HG03442 (cell line): ENCODE measurements around the gene EFCAB8.

Experiments
- ATAC-seq: cut with Tn5 transposase; IDR thresholded peaks from one replicate; pipeline ENCODE4 v1.9.1; 2021; ENCODE audit warnings: mild to moderate bottlenecking, moderate library complexity; ENCODE audit not compliant: unreplicated experiment

Gene EFCAB8

DNA sequence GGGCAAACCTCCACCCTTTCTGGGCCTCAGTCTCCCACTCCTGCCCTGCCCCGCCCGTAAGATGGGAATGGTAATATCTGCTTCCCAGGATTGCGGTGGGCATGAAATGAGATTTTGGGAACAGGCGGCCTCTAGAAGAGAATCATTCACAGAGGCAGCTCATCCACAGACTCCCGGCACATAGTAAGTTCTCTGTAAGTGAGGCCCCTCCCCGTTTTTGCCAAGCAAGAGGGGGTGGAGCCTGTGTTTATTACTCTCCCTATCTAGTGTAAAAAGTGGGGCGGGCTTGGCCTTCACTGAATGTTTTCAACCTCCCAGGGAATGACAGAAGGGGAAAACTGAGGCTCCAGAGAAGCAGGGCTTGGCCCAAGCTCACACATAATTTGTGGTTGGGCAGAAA, 125.5 kb downstream of the EFCAB8 start:
- no peak for ATAC-seq

GRCh38 chr20:32984631-32985354, 126.1 kb downstream of the EFCAB8 start:
- no peak for ATAC-seq

DNA sequence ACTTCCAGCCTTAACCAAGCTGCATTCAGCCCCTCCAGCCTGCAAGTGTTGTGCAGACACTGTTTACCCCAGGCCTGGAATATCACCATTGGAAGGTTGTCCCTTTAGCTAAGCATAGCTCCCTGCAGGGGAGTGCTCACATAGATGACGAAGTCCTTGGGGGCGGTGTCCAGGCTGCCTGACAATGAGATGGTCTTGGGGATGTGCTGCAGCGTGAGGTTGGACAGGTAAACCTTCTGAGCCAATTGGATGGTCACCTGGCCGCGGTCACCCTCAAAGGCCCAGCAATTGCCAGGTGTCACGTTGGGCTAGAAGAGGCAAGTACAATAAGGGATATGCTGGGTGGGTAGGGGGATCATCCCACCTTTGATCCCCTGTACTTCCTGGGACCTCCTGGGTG, 126.9 kb downstream of the EFCAB8 start:
- ATAC-seq, result no peak

DNA sequence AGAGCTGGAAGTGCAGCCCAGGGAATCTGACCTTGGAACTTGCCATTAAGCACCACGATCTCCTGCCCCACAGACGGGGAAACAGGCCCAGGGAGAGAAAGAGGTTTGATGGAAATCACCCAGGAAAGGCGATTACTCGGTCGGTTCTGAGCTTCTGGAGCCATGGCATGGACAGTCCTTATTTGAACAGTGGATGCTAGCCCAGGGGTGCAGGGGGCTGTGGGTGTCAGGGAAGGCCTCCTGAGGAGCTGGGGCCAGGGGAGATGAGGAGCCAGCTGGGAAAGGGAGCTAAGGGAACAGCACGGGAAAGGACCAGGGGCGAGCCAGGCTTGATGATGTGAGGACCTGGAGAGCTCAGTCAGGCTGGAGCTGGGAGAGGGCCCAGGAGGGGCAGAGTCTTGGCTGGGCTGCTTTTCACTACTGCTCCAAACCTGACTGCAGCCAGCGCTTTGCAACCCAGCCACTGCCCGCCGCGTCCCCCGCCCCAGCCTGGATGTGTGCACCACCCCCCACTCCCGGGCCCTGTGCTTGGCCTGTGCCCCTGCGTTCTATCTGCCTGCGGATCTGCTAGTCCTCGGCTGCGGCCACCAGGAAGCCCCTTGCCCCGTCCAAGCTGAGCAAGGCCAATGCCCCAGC, 127.7 kb downstream of the EFCAB8 start:
- no peak for ATAC-seq

GRCh38 chr20:32987044-32987825, 128.5 kb downstream of the EFCAB8 start:
- ATAC-seq, result no peak

DNA sequence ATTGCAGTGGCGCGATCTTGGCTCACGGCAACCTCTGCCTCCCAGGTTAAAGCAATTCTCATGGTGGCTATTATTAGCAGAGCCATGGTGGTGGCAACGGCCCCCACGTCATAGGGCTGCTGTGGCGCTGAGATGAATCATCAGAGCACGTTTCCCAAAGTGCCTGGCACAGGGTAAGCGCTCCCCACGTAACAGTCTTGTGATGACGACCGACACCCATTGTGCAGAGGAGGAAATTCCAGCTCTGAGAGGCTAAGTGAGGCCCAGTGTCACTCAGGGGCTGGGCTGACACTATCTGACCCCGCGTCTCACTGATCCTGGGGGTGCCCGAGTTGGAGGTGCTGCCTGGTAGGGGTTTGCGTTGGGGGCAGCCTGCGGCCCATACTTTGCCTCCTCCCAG, 129.3 kb downstream of the EFCAB8 start:
- ATAC-seq, result no peak

- ATAC-seq, result no peak
These were observed 131.0 kb downstream of the EFCAB8 start for GRCh38 chr20:32989507-32990283.

DNA sequence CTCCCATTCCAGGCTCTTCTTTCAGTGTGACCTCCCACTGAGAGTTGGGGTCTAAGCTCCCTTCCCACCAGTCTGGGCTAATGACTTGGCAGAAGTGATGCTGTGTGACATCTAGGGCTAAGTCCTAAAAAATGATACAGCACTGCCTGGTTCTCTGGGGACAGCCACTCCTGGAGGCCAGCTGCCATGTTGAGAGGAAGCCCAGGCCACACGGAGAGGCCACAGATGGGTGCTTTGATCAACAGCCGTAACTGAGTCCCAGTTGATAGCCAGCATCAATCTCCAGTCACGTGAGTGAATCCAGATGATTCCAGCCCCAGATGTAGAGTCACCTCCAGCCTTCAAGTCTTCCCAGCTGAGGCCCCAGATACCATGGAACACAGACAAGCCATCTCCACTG, 131.7 kb downstream of the EFCAB8 start:
- no peak for ATAC-seq

DNA sequence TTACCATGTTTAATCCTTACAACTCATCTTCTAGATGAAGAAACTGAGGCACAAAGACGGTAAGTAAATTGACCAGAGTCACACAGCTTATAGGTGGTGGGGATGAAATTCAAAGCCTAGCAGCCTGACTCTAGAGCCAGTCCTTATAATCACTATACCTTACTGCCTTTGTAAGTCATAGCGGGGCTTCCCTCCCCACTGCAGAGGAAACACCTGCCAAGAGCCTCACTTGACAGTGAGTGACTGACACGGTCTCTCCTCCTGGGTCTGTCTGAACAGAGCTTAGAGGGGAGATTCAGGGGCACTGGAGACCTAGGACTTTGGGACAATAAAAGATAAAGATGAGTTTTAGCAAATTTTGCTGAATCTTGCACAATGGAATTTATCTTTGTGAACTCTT, 132.7 kb downstream of the EFCAB8 start:
- ATAC-seq, result no peak

GRCh38 chr20:32991792-32992641, 133.3 kb downstream of the EFCAB8 start:
- ATAC-seq, result no peak

GRCh38 chr20:32993496-32994050, 134.8 kb downstream of the EFCAB8 start:
- no peak for ATAC-seq

GRCh38 chr20:32995802-32996201, 137.1 kb downstream of the EFCAB8 start:
- ATAC-seq, result no peak

GRCh38 chr20:32997431-32997830, 138.7 kb downstream of the EFCAB8 start:
- ATAC-seq, result no peak

- no peak for ATAC-seq
These were observed 141.0 kb downstream of the EFCAB8 start for GRCh38 chr20:32999603-33000250.

GRCh38 chr20:33000802-33001466, 142.2 kb downstream of the EFCAB8 start:
- ATAC-seq, result no peak

DNA sequence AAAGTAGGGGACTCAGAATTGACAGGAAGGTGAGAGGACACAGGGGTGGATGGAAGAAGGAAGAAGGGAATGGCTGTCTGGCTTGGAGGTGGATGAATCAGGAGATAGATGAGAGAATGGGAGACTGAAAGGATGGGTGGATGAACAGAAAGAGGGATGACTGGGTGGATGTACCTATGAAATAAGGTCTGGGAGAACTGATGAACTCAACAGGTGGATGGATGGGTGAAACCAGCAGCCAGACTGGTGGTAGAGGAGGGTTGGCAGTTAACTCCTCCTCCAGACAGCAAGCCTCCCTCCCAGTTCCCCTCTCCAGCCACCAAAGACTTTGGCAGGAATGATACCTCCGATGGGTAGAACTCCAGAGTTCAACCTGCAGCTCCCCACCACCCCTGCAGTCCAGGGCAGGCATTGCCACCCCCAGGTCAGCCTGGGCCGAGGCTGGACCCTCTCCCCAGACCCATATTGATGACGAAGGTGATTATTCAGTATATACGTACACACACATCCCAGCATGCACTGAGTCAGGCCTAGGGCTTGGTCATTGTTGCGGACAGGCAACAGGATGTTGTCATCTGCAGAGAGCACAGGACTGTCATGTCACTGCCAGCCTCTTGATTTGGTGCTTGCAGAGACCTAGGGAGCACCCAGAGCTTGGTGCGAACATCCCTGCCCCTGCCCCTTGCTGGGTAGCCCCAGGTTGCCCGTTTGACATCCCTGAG, 143.5 kb downstream of the EFCAB8 start:
- no peak for ATAC-seq

DNA sequence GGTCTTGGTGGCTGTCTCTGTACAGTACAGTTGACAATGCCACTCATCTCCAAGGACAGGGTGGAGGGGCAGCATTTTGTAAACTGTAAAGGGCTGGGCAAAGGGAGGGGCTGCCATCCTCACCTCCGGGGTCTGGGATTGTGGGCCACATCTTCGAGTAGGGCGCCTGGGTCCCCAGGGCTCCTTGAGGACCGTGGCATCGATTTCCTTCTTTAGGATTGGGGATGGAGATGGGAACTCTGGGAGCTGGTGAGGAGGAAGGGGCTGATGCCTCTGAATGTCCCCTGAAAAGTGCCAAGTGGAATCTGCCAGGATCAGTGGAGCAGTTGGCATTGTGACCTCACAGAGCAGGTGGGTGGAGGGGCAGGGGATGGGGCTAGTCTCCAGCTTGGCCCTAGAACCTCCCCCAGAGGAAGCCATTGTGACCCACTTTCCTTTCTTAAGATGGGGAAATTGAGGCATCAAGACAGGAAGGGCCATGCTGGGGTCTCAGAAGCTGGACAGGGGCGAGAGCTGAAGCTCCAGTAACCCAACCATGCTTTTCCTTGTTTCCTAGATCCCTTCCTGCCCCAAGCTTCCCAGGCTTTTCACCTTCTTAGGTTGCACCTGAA, 145.5 kb downstream of the EFCAB8 start, which contains the start of gene SUN5:
TSS of gene SUN5 (minus strand) at position 293 of the 611 bp plus-strand sequence. CDS start at position 200, 93 bp downstream.
- ATAC-seq, result no peak

- ATAC-seq, result no peak
These were observed 146.4 kb downstream of the EFCAB8 start for GRCh38 chr20:33005132-33005566.
